Mammary epithelial cell (primary cell): ENCODE measurements around the gene SPTB.

Experiments
- CTCF ChIP-seq, 2 donors: IDR thresholded peaks in 1 of 2; conservative IDR thresholded peaks in 1 of 2; 2 replicates each; pipeline ENCODE4 v1.5.1; 2011 to 2012; ENCODE audit warnings: inconsistent platforms in 2 of 2, low read length in 2 of 2, mild to moderate bottlenecking in 2 of 2, control low read depth in 1 of 2, low read depth in 1 of 2; ENCODE audit not compliant: insufficient read depth in 1 of 2; ENCODE audit errors: extremely low read depth in 1 of 2
- EZH2 ChIP-seq: IDR thresholded peaks from 2 replicates; pipeline ENCODE4 v1.6.1; 2012; ENCODE audit warnings: low read length, inconsistent platforms, borderline replicate concordance

GRCh38 chr14:64765740-64766302 is 113.9 kb downstream of the SPTB start:
- TF ChIP-seq CTCF (conservative IDR thresholded peaks at IDR 0.05 in 1 of 2, IDR thresholded peaks at IDR 0.05 in 1 of 2; ENCODE audit: extremely low read depth in 1 of 2, insufficient read depth in 1 of 2, low read depth in 1 of 2, low read length in 2 of 2): no peak
- TF ChIP-seq EZH2: no peak
